ENCODE results near the gene RHOBTB3.

Gene RHOBTB3

GRCh38 chr5:95731571-95732554 lies 727 bp downstream of the RHOBTB3 start:
- no peak for DNase-seq (ENCODE audit: low read depth)

- DNase-seq (ENCODE audit: low read depth) = no peak
These were observed 2.0 kb downstream of the RHOBTB3 start for GRCh38 chr5:95733107-95733665.

- no peak for DNase-seq (ENCODE audit: low read depth)
These were observed 3.1 kb downstream of the RHOBTB3 start for GRCh38 chr5:95734187-95734586.

- no peak for DNase-seq (ENCODE audit: low read depth)
These were observed 3.8 kb downstream of the RHOBTB3 start for GRCh38 chr5:95734906-95735305.

- DNase-seq (ENCODE audit: low read depth) = no peak
These were observed 4.3 kb downstream of the RHOBTB3 start for GRCh38 chr5:95735406-95735805.

GRCh38 chr5:95738072-95738471 lies 6.9 kb downstream of the RHOBTB3 start:
- DNase-seq (ENCODE audit: low read depth) = no peak

- DNase-seq (ENCODE audit: low read depth) = no peak
These were observed 7.7 kb downstream of the RHOBTB3 start for GRCh38 chr5:95738834-95739233.

GRCh38 chr5:95739857-95740256 lies 8.7 kb downstream of the RHOBTB3 start:
- no peak for DNase-seq (ENCODE audit: low read depth)

- no peak for DNase-seq (ENCODE audit: low read depth)
These were observed 10.3 kb downstream of the RHOBTB3 start for GRCh38 chr5:95741458-95741857.

GRCh38 chr5:95743232-95743631 lies 12.1 kb downstream of the RHOBTB3 start:
- DNase-seq (ENCODE audit: low read depth) = no peak

- DNase-seq (ENCODE audit: low read depth) = no peak
These were observed 12.7 kb downstream of the RHOBTB3 start for GRCh38 chr5:95743877-95744276.

- DNase-seq (ENCODE audit: low read depth) = no peak
These were observed 15.1 kb downstream of the RHOBTB3 start for GRCh38 chr5:95746194-95746593.

- no peak for DNase-seq (ENCODE audit: low read depth)
These were observed 15.9 kb downstream of the RHOBTB3 start for GRCh38 chr5:95746722-95747679.

GRCh38 chr5:95748133-95748532 lies 17.0 kb downstream of the RHOBTB3 start:
- DNase-seq (ENCODE audit: low read depth) = no peak

- DNase-seq (ENCODE audit: low read depth) = no peak
These were observed 23.4 kb downstream of the RHOBTB3 start for GRCh38 chr5:95754545-95754944.

GRCh38 chr5:95759005-95759404 lies 27.9 kb downstream of the RHOBTB3 start:
- DNase-seq (ENCODE audit: low read depth) = no peak

- peak; percentile 86 for DNase-seq (ENCODE audit: low read depth)
These were observed 28.5 kb downstream of the RHOBTB3 start for GRCh38 chr5:95759634-95760033.

GRCh38 chr5:95760273-95761191 lies 29.4 kb downstream of the RHOBTB3 start:
- peak; percentile 99 for DNase-seq (ENCODE audit: low read depth)

- peak; percentile 92 for DNase-seq (ENCODE audit: low read depth)
These were observed 30.9 kb downstream of the RHOBTB3 start for GRCh38 chr5:95761771-95762651.

- DNase-seq (ENCODE audit: low read depth) = no peak
These were observed 31.5 kb downstream of the RHOBTB3 start for GRCh38 chr5:95762652-95763041.
